Measurements from ENCODE around the gene ETFA. TPM values are rescaled to one million over a fixed set of nuclear protein-coding genes. Genes with fewer than 3 reads are reported as not detected.
"Not testable (repeated sequence)": the region's sequence is repeated elsewhere in the genome, so short reads cannot be mapped to it uniquely, and the experiment has no call there.

ETFA gene
- total RNA-seq, 2 experiments from 2014 or later, result 86.1 to 87.6 TPM

GRCh38 chr15:76325704-76326103 is 14.4 kb upstream of the ETFA start:
- Mint-ChIP-seq H3K27me3 (peaks cover 63% of the 10 kb centered on the region), H3K4me1 (no peaks in the 10 kb centered on the region), H3K9me3 (no peaks in the 10 kb centered on the region), H3K36me3 (no peaks in the 10 kb centered on the region), H3K27ac (no peak overlapping the region), H3K4me3 (no peak overlapping the region)
- POLR2A ChIA-PET, result interaction anchor here (0.6 kb wide), 1 partner anchor 862 kb away, joined by 3 read pairs; no protein-coding TSS in a partner anchor
- ATAC-seq (ENCODE audit: low read depth) (no peak), DNase-seq (no peak)

- Mint-ChIP-seq H3K27ac (no peak overlapping the region), H3K4me1 (no peaks in the 10 kb centered on the region), H3K27me3 (peaks cover 57% of the 10 kb centered on the region), H3K4me3 (no peak overlapping the region), H3K9me3 (no peaks in the 10 kb centered on the region), H3K36me3 (no peaks in the 10 kb centered on the region)
- POLR2A ChIA-PET, result interaction anchor here (0.6 kb wide), 1 partner anchor 748 kb away, joined by 4 read pairs; no protein-coding TSS in a partner anchor
- no peak for ATAC-seq (ENCODE audit: low read depth)
- no peak for DNase-seq
These were observed 12.8 kb upstream of the ETFA start for GRCh38 chr15:76324066-76324465.

- POLR2A ChIA-PET, result no interaction called here
- ATAC-seq (ENCODE audit: low read depth) (no peak), DNase-seq (no peak)
- no peak overlapping the region for H3K4me3 Mint-ChIP-seq
- no peak overlapping the region for H3K27ac Mint-ChIP-seq
- H3K9me3 Mint-ChIP-seq, result no peaks in the 10 kb centered on the region
- H3K36me3 Mint-ChIP-seq, result no peaks in the 10 kb centered on the region
- H3K27me3 Mint-ChIP-seq, result peaks cover 46% of the 10 kb centered on the region
- H3K4me1 Mint-ChIP-seq, result no peaks in the 10 kb centered on the region
These were observed 10.3 kb upstream of the ETFA start for GRCh38 chr15:76321602-76322001.

DNA sequence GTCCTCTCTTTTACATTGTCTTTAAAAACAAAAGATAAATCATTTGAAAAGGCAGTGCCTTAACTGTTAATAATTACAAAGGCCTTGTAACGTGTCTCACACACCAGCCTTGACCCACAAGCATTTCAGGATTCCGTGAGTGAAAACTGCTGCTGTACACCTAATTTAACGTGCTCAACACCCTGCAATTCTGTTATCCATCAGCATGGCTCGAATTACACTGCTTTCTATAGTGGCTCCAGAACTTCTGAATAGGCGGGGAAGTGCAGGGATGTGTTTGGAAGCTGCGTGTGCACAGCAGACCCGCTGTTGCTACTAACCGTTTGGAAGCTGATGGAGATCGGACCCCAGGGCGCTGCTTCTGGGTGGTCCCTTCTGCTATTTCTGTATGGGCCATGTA is 9.9 kb upstream of the ETFA start:
- POLR2A ChIA-PET, result no interaction called here
- Mint-ChIP-seq H3K9me3 (no peaks in the 10 kb centered on the region), H3K36me3 (no peaks in the 10 kb centered on the region), H3K27me3 (peaks cover 47% of the 10 kb centered on the region), H3K4me3 (no peak overlapping the region), H3K4me1 (no peaks in the 10 kb centered on the region), H3K27ac (no peak overlapping the region)
- DNase-seq, result no peak
- ATAC-seq (ENCODE audit: low read depth), result no peak

DNA sequence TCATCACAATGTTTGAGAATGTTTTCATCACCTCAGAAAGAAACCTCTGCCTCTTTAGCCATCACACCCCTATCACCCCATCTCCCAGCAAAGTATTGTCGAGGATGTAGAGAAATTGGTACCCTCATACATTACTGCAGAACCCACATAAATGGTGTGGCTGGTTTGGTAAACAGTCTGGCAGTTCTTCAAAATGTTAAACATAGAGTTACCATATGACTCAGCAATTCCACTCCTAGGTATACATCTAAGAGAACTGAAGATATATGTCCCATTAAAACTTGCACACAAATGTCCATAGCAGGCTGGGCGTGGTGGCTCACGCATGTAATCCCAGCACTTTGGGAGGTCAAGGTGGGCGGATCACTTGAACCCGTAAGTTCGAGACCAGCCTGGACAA is 8.7 kb upstream of the ETFA start:
- Mint-ChIP-seq H3K36me3 (no peaks in the 10 kb centered on the region), H3K4me1 (no peaks in the 10 kb centered on the region), H3K9me3 (no peaks in the 10 kb centered on the region), H3K27ac (no peak overlapping the region), H3K27me3 (peaks cover 46% of the 10 kb centered on the region), H3K4me3 (no peak overlapping the region)
- POLR2A ChIA-PET, result no interaction called here
- no peak for DNase-seq
- ATAC-seq (ENCODE audit: low read depth), result no peak

- ATAC-seq (ENCODE audit: low read depth), result no peak
- peaks cover 13% of the 10 kb centered on the region for H3K4me1 Mint-ChIP-seq
- no peak for DNase-seq
- POLR2A ChIA-PET, result interaction anchor here (0.6 kb wide), 1 partner anchor 302 kb away, joined by 6 read pairs; no protein-coding TSS in a partner anchor
- H3K27ac Mint-ChIP-seq, result no peak overlapping the region
- H3K36me3 Mint-ChIP-seq, result peaks cover 4% of the 10 kb centered on the region
- no peaks in the 10 kb centered on the region for H3K9me3 Mint-ChIP-seq
- H3K27me3 Mint-ChIP-seq, result peaks cover 6% of the 10 kb centered on the region
- no peak overlapping the region for H3K4me3 Mint-ChIP-seq
These were observed 2.5 kb upstream of the ETFA start for GRCh38 chr15:76313731-76314130.

- not testable (repeated sequence) for H3K36me3 Mint-ChIP-seq; H3K4me3 Mint-ChIP-seq; H3K27ac Mint-ChIP-seq; H3K27me3 Mint-ChIP-seq; DNase-seq; ATAC-seq (ENCODE audit: low read depth); H3K9me3 Mint-ChIP-seq
- peaks cover 16% of the 10 kb centered on the region for H3K4me1 Mint-ChIP-seq
- POLR2A ChIA-PET, result interaction anchor here (0.6 kb wide), 1 partner anchor 302 kb away, joined by 6 read pairs; no protein-coding TSS in a partner anchor
These were observed 1.9 kb upstream of the ETFA start for GRCh38 chr15:76313175-76313567.

DNA sequence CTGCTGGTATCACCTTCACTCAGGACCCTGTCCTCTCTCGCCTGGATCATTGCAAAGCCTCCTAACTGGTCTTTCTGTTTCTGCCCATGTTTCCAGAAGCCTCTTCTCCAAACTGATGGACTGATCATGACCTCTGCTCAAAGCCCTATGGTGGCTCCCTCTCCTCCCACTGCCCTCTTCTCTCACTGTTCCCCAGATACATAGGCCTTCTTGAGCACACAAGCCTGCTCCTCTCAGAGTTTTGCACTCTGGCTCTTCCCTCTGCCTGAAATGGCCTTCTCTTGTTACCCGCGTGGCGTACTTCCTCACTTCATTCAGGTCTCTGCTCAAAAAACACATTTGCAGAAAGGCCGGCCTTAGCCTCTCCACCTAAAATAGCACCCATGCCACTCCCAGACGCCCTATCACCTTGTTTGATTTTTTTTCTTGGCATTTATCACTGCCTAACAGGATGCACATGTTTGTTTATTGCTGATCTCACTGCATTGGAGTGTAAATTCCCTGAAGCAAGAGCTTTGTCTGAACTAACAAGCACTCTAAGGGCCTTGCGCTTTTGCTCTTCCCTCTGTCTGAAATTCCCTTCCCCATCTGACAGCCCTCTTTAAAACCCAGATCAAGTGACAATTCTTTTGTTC is 1.4 kb upstream of the ETFA start:
- ATAC-seq (ENCODE audit: low read depth) (no peak), DNase-seq (no peak)
- Mint-ChIP-seq H3K36me3 (peaks cover 4% of the 10 kb centered on the region), H3K27me3 (peaks cover 5% of the 10 kb centered on the region), H3K4me1 (peaks cover 16% of the 10 kb centered on the region), H3K27ac (peak overlapping the region; percentile 17), H3K4me3 (peak overlapping the region; percentile 10), H3K9me3 (no peaks in the 10 kb centered on the region)
- POLR2A ChIA-PET, result no interaction called here

GRCh38 chr15:76310475-76311099 is 682 bp downstream of the ETFA start:
- ATAC-seq (ENCODE audit: low read depth) (no peak), DNase-seq (no peak)
- Mint-ChIP-seq H3K4me3 (peak overlapping the region; percentile 86), H3K27ac (peak overlapping the region; percentile 79), H3K4me1 (peaks cover 19% of the 10 kb centered on the region), H3K9me3 (no peaks in the 10 kb centered on the region), H3K36me3 (peaks cover 9% of the 10 kb centered on the region), H3K27me3 (no peaks in the 10 kb centered on the region)
- POLR2A ChIA-PET, result interaction anchor here (1.1 to 1.5 kb wide), 3 partner anchors 10 to 35 kb away, joined by 3 read pairs; no protein-coding TSS in a partner anchor

GRCh38 chr15:76309601-76310330 is 1.5 kb downstream of the ETFA start:
- Mint-ChIP-seq H3K36me3 (peaks cover 13% of the 10 kb centered on the region), H3K4me3 (peak overlapping the region; percentile 86), H3K27me3 (no peaks in the 10 kb centered on the region), H3K9me3 (peaks cover 2% of the 10 kb centered on the region), H3K4me1 (peaks cover 19% of the 10 kb centered on the region), H3K27ac (no peak overlapping the region)
- ATAC-seq (ENCODE audit: low read depth) (no peak), DNase-seq (no peak)
- POLR2A ChIA-PET, result no interaction called here

DNA sequence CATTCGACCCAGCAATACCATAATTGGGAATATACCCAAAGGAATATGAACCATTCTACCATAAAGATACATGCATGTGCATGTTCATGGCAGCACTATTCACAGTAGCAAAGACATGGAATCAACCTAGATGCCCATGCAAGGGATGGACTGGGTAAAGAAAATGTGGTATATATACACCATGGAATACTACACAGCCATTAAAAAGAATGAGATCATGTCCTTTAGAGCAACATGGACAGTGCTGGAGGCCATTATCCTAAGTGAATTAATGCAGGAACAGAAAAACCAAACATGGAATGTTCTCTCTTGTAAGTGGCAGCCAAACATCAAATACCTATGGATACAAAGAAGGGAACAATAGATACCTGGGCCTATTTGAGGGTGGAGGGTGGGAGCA is 7.4 kb downstream of the ETFA start:
- POLR2A ChIA-PET, result no interaction called here

GRCh38 chr15:76299786-76300185 is 11.5 kb downstream of the ETFA start:
- Mint-ChIP-seq H3K4me3 (no peak overlapping the region), H3K27me3 (no peaks in the 10 kb centered on the region), H3K4me1 (peaks cover 8% of the 10 kb centered on the region), H3K9me3 (no peaks in the 10 kb centered on the region), H3K36me3 (peaks cover 12% of the 10 kb centered on the region), H3K27ac (no peak overlapping the region)
- POLR2A ChIA-PET, result no interaction called here
- ATAC-seq (ENCODE audit: low read depth), result no peak
- DNase-seq, result no peak

More for the DNA sequence above, 7.4 kb downstream of the ETFA start:
- Mint-ChIP-seq H3K27me3 (no peaks in the 10 kb centered on the region), H3K4me3 (no peak overlapping the region), H3K9me3 (peaks cover 2% of the 10 kb centered on the region), H3K36me3 (peaks cover 14% of the 10 kb centered on the region), H3K4me1 (peaks cover 12% of the 10 kb centered on the region), H3K27ac (no peak overlapping the region)
- ATAC-seq (ENCODE audit: low read depth) (no peak), DNase-seq (no peak)

GRCh38 chr15:76298986-76299385 is 12.3 kb downstream of the ETFA start:
- peaks cover 7% of the 10 kb centered on the region for H3K36me3 Mint-ChIP-seq
- POLR2A ChIA-PET, result no interaction called here
- H3K4me1 Mint-ChIP-seq, result peaks cover 8% of the 10 kb centered on the region
- H3K27ac Mint-ChIP-seq, result no peak overlapping the region
- ATAC-seq (ENCODE audit: low read depth) (no peak), DNase-seq (no peak)
- no peaks in the 10 kb centered on the region for H3K9me3 Mint-ChIP-seq
- H3K27me3 Mint-ChIP-seq, result no peaks in the 10 kb centered on the region
- no peak overlapping the region for H3K4me3 Mint-ChIP-seq

Data from activated naive CD8-positive, alpha-beta T cell treated with anti-CD3 and anti-CD28 coated beads, Interleukin-2, amount 10 ng/mL, durations not matched to agents 7 days and 5 days (primary cell).